ENCODE data around the gene RIPOR3.
"Not testable (repeated sequence)": the region's sequence is repeated elsewhere in the genome, so short reads cannot be mapped to it uniquely, and the experiment has no call there.

RIPOR3 gene

GRCh38 chr20:50671626-50672025 is 19.7 kb downstream of the RIPOR3 start:
- Mint-ChIP-seq H3K27me3 (peaks cover 16 to 18% of the 10 kb centered on the region in 2 donors), H3K4me1 (no peaks in the 10 kb centered on the region)
- ATAC-seq (replicated peaks) = no peak

GRCh38 chr20:50671010-50671409 is 20.3 kb downstream of the RIPOR3 start:
- not testable (repeated sequence) for H3K9me3 Mint-ChIP-seq; H3K27ac Mint-ChIP-seq; ATAC-seq (replicated peaks); H3K36me3 Mint-ChIP-seq; H3K4me1 Mint-ChIP-seq; DNase-seq; H3K4me3 Mint-ChIP-seq
- H3K27me3 Mint-ChIP-seq = peaks cover 18% of the 10 kb centered on the region in 2 donors

More at GRCh38 chr20:50671626-50672025, 19.7 kb downstream of the RIPOR3 start:
- no peak for DNase-seq
- no peaks in the 10 kb centered on the region for H3K36me3 Mint-ChIP-seq
- H3K9me3 Mint-ChIP-seq = no peaks in the 10 kb centered on the region
- no peak overlapping the region for H3K27ac Mint-ChIP-seq
- no peak overlapping the region for H3K4me3 Mint-ChIP-seq

GRCh38 chr20:50670126-50670862 is 21.0 kb downstream of the RIPOR3 start:
- Mint-ChIP-seq H3K9me3 (no peaks in the 10 kb centered on the region), H3K27me3 (peaks cover 12 to 18% of the 10 kb centered on the region in 2 donors)
- DNase-seq = no peak

GRCh38 chr20:50668798-50669197 is 22.5 kb downstream of the RIPOR3 start:
- Mint-ChIP-seq H3K27ac (no peak overlapping the region), H3K4me3 (no peak overlapping the region), H3K36me3 (no peaks in the 10 kb centered on the region), H3K9me3 (no peaks in the 10 kb centered on the region), H3K27me3 (peaks cover 12 to 18% of the 10 kb centered on the region in 2 donors), H3K4me1 (no peaks in the 10 kb centered on the region)
- ATAC-seq (replicated peaks) (no peak), DNase-seq (no peak)

More at GRCh38 chr20:50670126-50670862, 21.0 kb downstream of the RIPOR3 start:
- H3K27ac Mint-ChIP-seq = no peak overlapping the region
- no peak for ATAC-seq (replicated peaks)
- no peaks in the 10 kb centered on the region for H3K36me3 Mint-ChIP-seq
- no peak overlapping the region for H3K4me3 Mint-ChIP-seq
- no peaks in the 10 kb centered on the region for H3K4me1 Mint-ChIP-seq

- Mint-ChIP-seq H3K9me3 (no peaks in the 10 kb centered on the region), H3K36me3 (no peaks in the 10 kb centered on the region), H3K4me3 (no peak overlapping the region), H3K27ac (no peak overlapping the region), H3K4me1 (no peaks in the 10 kb centered on the region), H3K27me3 (peaks cover 8 to 14% of the 10 kb centered on the region in 2 donors)
- DNase-seq (no peak), ATAC-seq (replicated peaks) (no peak)
Measured at GRCh38 chr20:50668326-50668725, 23.0 kb downstream of the RIPOR3 start.

GRCh38 chr20:50666709-50667298 is 24.5 kb downstream of the RIPOR3 start:
- no peak for ATAC-seq (replicated peaks)
- H3K9me3 Mint-ChIP-seq = no peaks in the 10 kb centered on the region
- no peak overlapping the region for H3K27ac Mint-ChIP-seq
- no peak overlapping the region for H3K4me3 Mint-ChIP-seq
- DNase-seq = no peak
- H3K27me3 Mint-ChIP-seq = peaks cover 6 to 14% of the 10 kb centered on the region in 2 donors
- no peaks in the 10 kb centered on the region for H3K4me1 Mint-ChIP-seq
- no peaks in the 10 kb centered on the region for H3K36me3 Mint-ChIP-seq

- Mint-ChIP-seq H3K27ac (no peak overlapping the region), H3K4me1 (no peaks in the 10 kb centered on the region), H3K36me3 (no peaks in the 10 kb centered on the region), H3K27me3 (peaks cover 22 to 24% of the 10 kb centered on the region in 2 donors), H3K4me3 (no peak overlapping the region), H3K9me3 (peaks cover 3 to 4% of the 10 kb centered on the region in 2 donors)
- no peak for DNase-seq
- no peak for ATAC-seq (replicated peaks)
Measured at GRCh38 chr20:50664254-50664653, 27.1 kb downstream of the RIPOR3 start.

GRCh38 chr20:50663095-50663821 is 28.1 kb downstream of the RIPOR3 start:
- Mint-ChIP-seq H3K4me3 (no peak overlapping the region), H3K9me3 (peaks cover 3 to 4% of the 10 kb centered on the region in 2 donors), H3K36me3 (no peaks in the 10 kb centered on the region), H3K27me3 (peaks cover 20 to 22% of the 10 kb centered on the region in 2 donors), H3K4me1 (no peaks in the 10 kb centered on the region), H3K27ac (no peak overlapping the region)
- no peak for ATAC-seq (replicated peaks)
- no peak for DNase-seq

GRCh38 chr20:50659975-50660670 is 31.2 kb downstream of the RIPOR3 start:
- Mint-ChIP-seq H3K27ac (no peak overlapping the region), H3K27me3 (peaks cover 15 to 19% of the 10 kb centered on the region in 2 donors), H3K4me3 (no peak overlapping the region), H3K4me1 (no peaks in the 10 kb centered on the region), H3K36me3 (no peaks in the 10 kb centered on the region), H3K9me3 (peaks cover 3 to 4% of the 10 kb centered on the region in 2 donors)
- DNase-seq (no peak), ATAC-seq (replicated peaks) (no peak)

- Mint-ChIP-seq H3K4me1 (no peaks in the 10 kb centered on the region), H3K4me3 (no peak overlapping the region), H3K27me3 (peaks cover 15 to 27% of the 10 kb centered on the region in 2 donors), H3K9me3 (peaks cover 3 to 4% of the 10 kb centered on the region in 2 donors), H3K36me3 (no peaks in the 10 kb centered on the region), H3K27ac (no peak overlapping the region)
- DNase-seq (no peak), ATAC-seq (replicated peaks) (no peak)
Measured at GRCh38 chr20:50658804-50659380, 32.5 kb downstream of the RIPOR3 start.

- DNase-seq = no peak
- peaks cover 8 to 22% of the 10 kb centered on the region in 2 donors for H3K27me3 Mint-ChIP-seq
Measured at GRCh38 chr20:50655311-50655880, 35.9 kb downstream of the RIPOR3 start.

GRCh38 chr20:50654904-50655303 is 36.4 kb downstream of the RIPOR3 start:
- peaks cover 3 to 17% of the 10 kb centered on the region in 2 donors for H3K27me3 Mint-ChIP-seq
- H3K27ac Mint-ChIP-seq = no peak overlapping the region
- H3K4me3 Mint-ChIP-seq = no peak overlapping the region
- DNase-seq (no peak), ATAC-seq (replicated peaks) (no peak)
- no peaks in the 10 kb centered on the region for H3K36me3 Mint-ChIP-seq
- H3K9me3 Mint-ChIP-seq = peaks cover 2% of the 10 kb centered on the region in 2 donors
- no peaks in the 10 kb centered on the region for H3K4me1 Mint-ChIP-seq

More at GRCh38 chr20:50655311-50655880, 35.9 kb downstream of the RIPOR3 start:
- Mint-ChIP-seq H3K36me3 (no peaks in the 10 kb centered on the region), H3K9me3 (peaks cover 3 to 4% of the 10 kb centered on the region in 2 donors), H3K4me1 (no peaks in the 10 kb centered on the region), H3K27ac (no peak overlapping the region), H3K4me3 (no peak overlapping the region)
- no peak for ATAC-seq (replicated peaks)

GRCh38 chr20:50652702-50653294 is 38.5 kb downstream of the RIPOR3 start:
- H3K36me3 Mint-ChIP-seq = no peaks in the 10 kb centered on the region
- H3K9me3 Mint-ChIP-seq = no peaks in the 10 kb centered on the region
- ATAC-seq (replicated peaks) (peak; percentile 60 to 89), DNase-seq (no peak)
- no peak overlapping the region for H3K27ac Mint-ChIP-seq
- no peak overlapping the region for H3K4me3 Mint-ChIP-seq
- H3K4me1 Mint-ChIP-seq = no peaks in the 10 kb centered on the region
- peaks cover 4 to 14% of the 10 kb centered on the region in 2 donors for H3K27me3 Mint-ChIP-seq
